Measurements from ENCODE around the gene RAP1GAP2. TPM values are rescaled to one million over a fixed set of nuclear protein-coding genes. Genes with fewer than 3 reads are reported as not detected.

The RAP1GAP2 gene
- total RNA-seq, 1 experiment from 2014 or later = 72.8 TPM

DNA sequence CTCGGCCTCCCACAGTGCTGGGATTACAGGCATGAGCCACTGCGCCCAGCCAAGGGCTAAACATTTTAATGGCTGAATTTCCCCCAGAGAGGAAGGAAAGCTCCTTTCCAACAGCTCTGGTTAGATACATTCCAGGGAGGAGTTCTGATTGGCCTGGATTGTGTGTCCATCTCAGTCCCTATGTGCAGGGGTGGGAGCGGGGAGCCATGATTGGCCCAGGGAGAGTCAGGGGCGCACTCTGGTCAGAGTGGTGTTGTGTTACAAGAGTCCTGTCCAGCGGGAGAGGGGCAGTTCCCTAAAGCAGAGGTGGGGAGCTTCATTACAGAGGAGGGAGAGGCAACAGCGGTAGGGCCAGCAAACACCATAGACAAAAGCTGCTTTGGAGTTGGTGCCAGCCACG, 75.0 kb downstream of the RAP1GAP2 start:
- ATAC-seq = peak; percentile 73
- DNase-seq (ENCODE audit: low spot score) = peak; percentile 81
- H3K4me3 Mint-ChIP-seq = peak overlapping the region; percentile 40
- H3K9me3 Mint-ChIP-seq = no peaks in the 10 kb centered on the region
- peak overlapping the region; percentile 97 for H3K27ac Mint-ChIP-seq
- H3K4me1 Mint-ChIP-seq = peaks cover 84% of the 10 kb centered on the region
- ChIA-PET CTCF (interaction anchor here (0.9 to 4.8 kb wide), 10 partner anchors 10 to 169 kb away, joined by 3 to 53 read pairs (median 6); no protein-coding TSS in a partner anchor), POLR2A (interaction anchor here (0.5 to 4.4 kb wide), 5 partner anchors 11 to 30 kb away, joined by 3 to 28 read pairs (median 7); no protein-coding TSS in a partner anchor)
- H3K36me3 Mint-ChIP-seq = peaks cover 3% of the 10 kb centered on the region
- TF ChIP-seq, protein P1, sequence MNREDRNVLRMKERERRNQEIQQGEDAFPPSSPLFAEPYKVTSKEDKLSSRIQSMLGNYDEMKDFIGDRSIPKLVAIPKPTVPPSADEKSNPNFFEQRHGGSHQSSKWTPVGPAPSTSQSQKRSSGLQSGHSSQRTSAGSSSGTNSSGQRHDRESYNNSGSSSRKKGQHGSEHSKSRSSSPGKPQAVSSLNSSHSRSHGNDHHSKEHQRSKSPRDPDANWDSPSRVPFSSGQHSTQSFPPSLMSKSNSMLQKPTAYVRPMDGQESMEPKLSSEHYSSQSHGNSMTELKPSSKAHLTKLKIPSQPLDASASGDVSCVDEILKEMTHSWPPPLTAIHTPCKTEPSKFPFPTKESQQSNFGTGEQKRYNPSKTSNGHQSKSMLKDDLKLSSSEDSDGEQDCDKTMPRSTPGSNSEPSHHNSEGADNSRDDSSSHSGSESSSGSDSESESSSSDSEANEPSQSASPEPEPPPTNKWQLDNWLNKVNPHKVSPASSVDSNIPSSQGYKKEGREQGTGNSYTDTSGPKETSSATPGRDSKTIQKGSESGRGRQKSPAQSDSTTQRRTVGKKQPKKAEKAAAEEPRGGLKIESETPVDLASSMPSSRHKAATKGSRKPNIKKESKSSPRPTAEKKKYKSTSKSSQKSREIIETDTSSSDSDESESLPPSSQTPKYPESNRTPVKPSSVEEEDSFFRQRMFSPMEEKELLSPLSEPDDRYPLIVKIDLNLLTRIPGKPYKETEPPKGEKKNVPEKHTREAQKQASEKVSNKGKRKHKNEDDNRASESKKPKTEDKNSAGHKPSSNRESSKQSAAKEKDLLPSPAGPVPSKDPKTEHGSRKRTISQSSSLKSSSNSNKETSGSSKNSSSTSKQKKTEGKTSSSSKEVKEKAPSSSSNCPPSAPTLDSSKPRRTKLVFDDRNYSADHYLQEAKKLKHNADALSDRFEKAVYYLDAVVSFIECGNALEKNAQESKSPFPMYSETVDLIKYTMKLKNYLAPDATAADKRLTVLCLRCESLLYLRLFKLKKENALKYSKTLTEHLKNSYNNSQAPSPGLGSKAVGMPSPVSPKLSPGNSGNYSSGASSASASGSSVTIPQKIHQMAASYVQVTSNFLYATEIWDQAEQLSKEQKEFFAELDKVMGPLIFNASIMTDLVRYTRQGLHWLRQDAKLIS (CRISPR knock-in tag; IDR thresholded peaks at IDR 0.05; ENCODE audit: borderline replicate concordance) = no peak
- TF ChIP-seq OVOL2 (CRISPR knock-in tag; IDR thresholded peaks at IDR 0.05; ENCODE audit: borderline replicate concordance) = no peak
- peak; percentile 80 for TF ChIP-seq NFYB (CRISPR knock-in tag; conservative IDR thresholded peaks at IDR 0.05; ENCODE audit: low read depth)
- TF ChIP-seq, protein P2, sequence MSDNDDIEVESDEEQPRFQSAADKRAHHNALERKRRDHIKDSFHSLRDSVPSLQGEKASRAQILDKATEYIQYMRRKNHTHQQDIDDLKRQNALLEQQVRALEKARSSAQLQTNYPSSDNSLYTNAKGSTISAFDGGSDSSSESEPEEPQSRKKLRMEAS (CRISPR knock-in tag; IDR thresholded peaks at IDR 0.05) = no peak
- TF ChIP-seq, protein P3, sequence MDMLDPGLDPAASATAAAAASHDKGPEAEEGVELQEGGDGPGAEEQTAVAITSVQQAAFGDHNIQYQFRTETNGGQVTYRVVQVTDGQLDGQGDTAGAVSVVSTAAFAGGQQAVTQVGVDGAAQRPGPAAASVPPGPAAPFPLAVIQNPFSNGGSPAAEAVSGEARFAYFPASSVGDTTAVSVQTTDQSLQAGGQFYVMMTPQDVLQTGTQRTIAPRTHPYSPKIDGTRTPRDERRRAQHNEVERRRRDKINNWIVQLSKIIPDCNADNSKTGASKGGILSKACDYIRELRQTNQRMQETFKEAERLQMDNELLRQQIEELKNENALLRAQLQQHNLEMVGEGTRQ (CRISPR knock-in tag; IDR thresholded peaks at IDR 0.05) = peak; percentile 43
- 0 out of 2 replicates have a peak, but pooled peaks have one; percentile 33 for TF ChIP-seq SP1 (CRISPR knock-in tag; conservative IDR thresholded peaks at IDR 0.05)
- no peaks in the 10 kb centered on the region for H3K27me3 Mint-ChIP-seq (ENCODE audit: low read depth)

DNA sequence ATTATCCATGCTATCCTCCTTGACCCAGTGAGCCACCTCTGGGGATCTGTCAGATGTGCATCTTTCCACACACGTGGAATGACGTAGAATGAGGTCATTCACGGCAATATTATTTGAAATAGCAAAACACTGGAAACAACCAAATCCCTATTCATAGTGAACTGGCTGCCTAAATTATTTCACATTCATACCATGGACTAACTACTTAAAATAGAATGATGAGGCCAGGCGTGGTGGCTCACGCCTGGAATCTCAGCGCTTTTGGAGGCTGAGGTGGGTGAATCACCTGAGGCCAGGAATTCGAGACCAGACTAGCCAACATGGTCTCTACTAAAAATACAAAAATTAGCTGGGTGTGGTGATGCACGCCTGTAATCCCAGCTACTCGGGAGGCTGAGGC, 75.5 kb downstream of the RAP1GAP2 start:
- DNase-seq (ENCODE audit: low spot score) (no peak), ATAC-seq (no peak)
- ChIA-PET CTCF (interaction anchor here (0.6 to 4.8 kb wide), 11 partner anchors 11 to 169 kb away, joined by 3 to 53 read pairs (median 4); no protein-coding TSS in a partner anchor), POLR2A (interaction anchor here (0.5 to 4.4 kb wide), 6 partner anchors 11 to 783 kb away, joined by 3 to 28 read pairs (median 7); no protein-coding TSS in a partner anchor)
- Mint-ChIP-seq H3K4me1 (peaks cover 89% of the 10 kb centered on the region), H3K27me3 (ENCODE audit: low read depth) (no peaks in the 10 kb centered on the region), H3K36me3 (peaks cover 5% of the 10 kb centered on the region), H3K27ac (peak overlapping the region; percentile 97), H3K9me3 (no peaks in the 10 kb centered on the region), H3K4me3 (peak overlapping the region; percentile 40)
- TF ChIP-seq, protein P4, sequence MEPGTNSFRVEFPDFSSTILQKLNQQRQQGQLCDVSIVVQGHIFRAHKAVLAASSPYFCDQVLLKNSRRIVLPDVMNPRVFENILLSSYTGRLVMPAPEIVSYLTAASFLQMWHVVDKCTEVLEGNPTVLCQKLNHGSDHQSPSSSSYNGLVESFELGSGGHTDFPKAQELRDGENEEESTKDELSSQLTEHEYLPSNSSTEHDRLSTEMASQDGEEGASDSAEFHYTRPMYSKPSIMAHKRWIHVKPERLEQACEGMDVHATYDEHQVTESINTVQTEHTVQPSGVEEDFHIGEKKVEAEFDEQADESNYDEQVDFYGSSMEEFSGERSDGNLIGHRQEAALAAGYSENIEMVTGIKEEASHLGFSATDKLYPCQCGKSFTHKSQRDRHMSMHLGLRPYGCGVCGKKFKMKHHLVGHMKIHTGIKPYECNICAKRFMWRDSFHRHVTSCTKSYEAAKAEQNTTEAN (CRISPR knock-in tag; IDR thresholded peaks at IDR 0.05) = no peak

DNA sequence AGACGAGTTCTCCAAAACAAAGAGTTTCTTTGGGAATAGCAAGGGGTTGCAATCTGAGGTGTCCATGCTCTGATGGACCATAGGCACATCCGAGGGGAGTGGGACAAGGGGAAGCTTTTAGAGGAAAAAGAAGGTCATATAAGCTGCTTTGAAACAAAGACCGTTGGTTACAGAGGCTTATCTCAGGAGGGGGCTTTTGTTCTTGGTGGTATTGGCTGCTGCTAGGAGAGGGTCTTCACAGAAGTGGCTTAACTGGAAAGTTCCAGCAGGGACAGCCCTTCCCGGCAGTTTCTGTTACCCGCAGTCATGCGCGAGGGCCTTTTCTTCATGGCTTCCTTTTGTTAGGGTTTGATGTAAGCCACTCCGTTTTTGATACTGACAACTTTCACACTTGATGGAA, 76.0 kb downstream of the RAP1GAP2 start:
- no peak overlapping the region for H3K4me3 Mint-ChIP-seq
- H3K36me3 Mint-ChIP-seq = peaks cover 5% of the 10 kb centered on the region
- DNase-seq (ENCODE audit: low spot score) (no peak), ATAC-seq (peak; percentile 7)
- CTCF ChIA-PET = interaction anchor here (1.2 to 4.8 kb wide), 6 partner anchors 20 to 141 kb away, joined by 4 to 53 read pairs (median 9); no protein-coding TSS in a partner anchor
- POLR2A ChIA-PET = interaction anchor here (1.3 to 4.4 kb wide), 3 partner anchors 12 to 19 kb away, joined by 7 to 28 read pairs (median 10); no protein-coding TSS in a partner anchor
- no peaks in the 10 kb centered on the region for H3K27me3 Mint-ChIP-seq (ENCODE audit: low read depth)
- H3K27ac Mint-ChIP-seq = peak overlapping the region; percentile 97
- peaks cover 87% of the 10 kb centered on the region for H3K4me1 Mint-ChIP-seq
- no peaks in the 10 kb centered on the region for H3K9me3 Mint-ChIP-seq
- no peak for TF ChIP-seq TEAD1 (CRISPR knock-in tag; IDR thresholded peaks at IDR 0.05)
- no peak for TF ChIP-seq CBFB (CRISPR knock-in tag; IDR thresholded peaks at IDR 0.05; ENCODE audit: low read depth)
- TF ChIP-seq, protein P5, sequence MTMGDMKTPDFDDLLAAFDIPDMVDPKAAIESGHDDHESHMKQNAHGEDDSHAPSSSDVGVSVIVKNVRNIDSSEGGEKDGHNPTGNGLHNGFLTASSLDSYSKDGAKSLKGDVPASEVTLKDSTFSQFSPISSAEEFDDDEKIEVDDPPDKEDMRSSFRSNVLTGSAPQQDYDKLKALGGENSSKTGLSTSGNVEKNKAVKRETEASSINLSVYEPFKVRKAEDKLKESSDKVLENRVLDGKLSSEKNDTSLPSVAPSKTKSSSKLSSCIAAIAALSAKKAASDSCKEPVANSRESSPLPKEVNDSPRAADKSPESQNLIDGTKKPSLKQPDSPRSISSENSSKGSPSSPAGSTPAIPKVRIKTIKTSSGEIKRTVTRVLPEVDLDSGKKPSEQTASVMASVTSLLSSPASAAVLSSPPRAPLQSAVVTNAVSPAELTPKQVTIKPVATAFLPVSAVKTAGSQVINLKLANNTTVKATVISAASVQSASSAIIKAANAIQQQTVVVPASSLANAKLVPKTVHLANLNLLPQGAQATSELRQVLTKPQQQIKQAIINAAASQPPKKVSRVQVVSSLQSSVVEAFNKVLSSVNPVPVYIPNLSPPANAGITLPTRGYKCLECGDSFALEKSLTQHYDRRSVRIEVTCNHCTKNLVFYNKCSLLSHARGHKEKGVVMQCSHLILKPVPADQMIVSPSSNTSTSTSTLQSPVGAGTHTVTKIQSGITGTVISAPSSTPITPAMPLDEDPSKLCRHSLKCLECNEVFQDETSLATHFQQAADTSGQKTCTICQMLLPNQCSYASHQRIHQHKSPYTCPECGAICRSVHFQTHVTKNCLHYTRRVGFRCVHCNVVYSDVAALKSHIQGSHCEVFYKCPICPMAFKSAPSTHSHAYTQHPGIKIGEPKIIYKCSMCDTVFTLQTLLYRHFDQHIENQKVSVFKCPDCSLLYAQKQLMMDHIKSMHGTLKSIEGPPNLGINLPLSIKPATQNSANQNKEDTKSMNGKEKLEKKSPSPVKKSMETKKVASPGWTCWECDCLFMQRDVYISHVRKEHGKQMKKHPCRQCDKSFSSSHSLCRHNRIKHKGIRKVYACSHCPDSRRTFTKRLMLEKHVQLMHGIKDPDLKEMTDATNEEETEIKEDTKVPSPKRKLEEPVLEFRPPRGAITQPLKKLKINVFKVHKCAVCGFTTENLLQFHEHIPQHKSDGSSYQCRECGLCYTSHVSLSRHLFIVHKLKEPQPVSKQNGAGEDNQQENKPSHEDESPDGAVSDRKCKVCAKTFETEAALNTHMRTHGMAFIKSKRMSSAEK (CRISPR knock-in tag; IDR thresholded peaks at IDR 0.05; ENCODE audit: borderline replicate concordance) = no peak
- TF ChIP-seq, protein P6, sequence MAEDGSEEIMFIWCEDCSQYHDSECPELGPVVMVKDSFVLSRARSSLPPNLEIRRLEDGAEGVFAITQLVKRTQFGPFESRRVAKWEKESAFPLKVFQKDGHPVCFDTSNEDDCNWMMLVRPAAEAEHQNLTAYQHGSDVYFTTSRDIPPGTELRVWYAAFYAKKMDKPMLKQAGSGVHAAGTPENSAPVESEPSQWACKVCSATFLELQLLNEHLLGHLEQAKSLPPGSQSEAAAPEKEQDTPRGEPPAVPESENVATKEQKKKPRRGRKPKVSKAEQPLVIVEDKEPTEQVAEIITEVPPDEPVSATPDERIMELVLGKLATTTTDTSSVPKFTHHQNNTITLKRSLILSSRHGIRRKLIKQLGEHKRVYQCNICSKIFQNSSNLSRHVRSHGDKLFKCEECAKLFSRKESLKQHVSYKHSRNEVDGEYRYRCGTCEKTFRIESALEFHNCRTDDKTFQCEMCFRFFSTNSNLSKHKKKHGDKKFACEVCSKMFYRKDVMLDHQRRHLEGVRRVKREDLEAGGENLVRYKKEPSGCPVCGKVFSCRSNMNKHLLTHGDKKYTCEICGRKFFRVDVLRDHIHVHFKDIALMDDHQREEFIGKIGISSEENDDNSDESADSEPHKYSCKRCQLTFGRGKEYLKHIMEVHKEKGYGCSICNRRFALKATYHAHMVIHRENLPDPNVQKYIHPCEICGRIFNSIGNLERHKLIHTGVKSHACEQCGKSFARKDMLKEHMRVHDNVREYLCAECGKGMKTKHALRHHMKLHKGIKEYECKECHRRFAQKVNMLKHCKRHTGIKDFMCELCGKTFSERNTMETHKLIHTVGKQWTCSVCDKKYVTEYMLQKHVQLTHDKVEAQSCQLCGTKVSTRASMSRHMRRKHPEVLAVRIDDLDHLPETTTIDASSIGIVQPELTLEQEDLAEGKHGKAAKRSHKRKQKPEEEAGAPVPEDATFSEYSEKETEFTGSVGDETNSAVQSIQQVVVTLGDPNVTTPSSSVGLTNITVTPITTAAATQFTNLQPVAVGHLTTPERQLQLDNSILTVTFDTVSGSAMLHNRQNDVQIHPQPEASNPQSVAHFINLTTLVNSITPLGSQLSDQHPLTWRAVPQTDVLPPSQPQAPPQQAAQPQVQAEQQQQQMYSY (CRISPR knock-in tag; IDR thresholded peaks at IDR 0.05) = no peak
- TF ChIP-seq, protein P7, sequence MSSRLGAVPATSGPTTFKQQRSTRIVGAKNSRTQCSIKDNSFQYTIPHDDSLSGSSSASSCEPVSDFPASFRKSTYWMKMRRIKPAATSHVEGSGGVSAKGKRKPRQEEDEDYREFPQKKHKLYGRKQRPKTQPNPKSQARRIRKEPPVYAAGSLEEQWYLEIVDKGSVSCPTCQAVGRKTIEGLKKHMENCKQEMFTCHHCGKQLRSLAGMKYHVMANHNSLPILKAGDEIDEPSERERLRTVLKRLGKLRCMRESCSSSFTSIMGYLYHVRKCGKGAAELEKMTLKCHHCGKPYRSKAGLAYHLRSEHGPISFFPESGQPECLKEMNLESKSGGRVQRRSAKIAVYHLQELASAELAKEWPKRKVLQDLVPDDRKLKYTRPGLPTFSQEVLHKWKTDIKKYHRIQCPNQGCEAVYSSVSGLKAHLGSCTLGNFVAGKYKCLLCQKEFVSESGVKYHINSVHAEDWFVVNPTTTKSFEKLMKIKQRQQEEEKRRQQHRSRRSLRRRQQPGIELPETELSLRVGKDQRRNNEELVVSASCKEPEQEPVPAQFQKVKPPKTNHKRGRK (CRISPR knock-in tag; IDR thresholded peaks at IDR 0.05; ENCODE audit: borderline replicate concordance) = no peak
- TF ChIP-seq, protein P2 (CRISPR knock-in tag; IDR thresholded peaks at IDR 0.05) = no peak
